Upper lobe of right lung (tissue), 1 donor: ENCODE measurements around the gene CLEC4G. TPM values are rescaled to one million over a fixed set of nuclear protein-coding genes. Genes with fewer than 3 reads are reported as not detected.

ENCODE experiments used
- ATAC-seq: fragments of 200-7000 bp; cut with Tn5 transposase; one replicate; pipeline ENCODE4 v1.9.1; 2020; ENCODE audit warnings: mild to moderate bottlenecking, moderate library complexity
- DNase-seq: peaks from one replicate; pipeline ENCODE4 v3.0.0-alpha.2; 2020
- H3K27ac ChIP-seq: fragments of 200-600 bp; one replicate; pipeline ENCODE4 v1.8.0; 2022
- H3K27me3 ChIP-seq: fragments of 200-600 bp; one replicate; pipeline ENCODE4 v1.8.0; 2022; ENCODE audit warnings: mild to moderate bottlenecking
- H3K36me3 ChIP-seq: fragments of 200-600 bp; one replicate; pipeline ENCODE4 v1.8.0; 2022
- H3K4me1 ChIP-seq: fragments of 200-600 bp; one replicate; pipeline ENCODE4 v1.8.0; 2022
- H3K4me3 ChIP-seq: fragments of 200-600 bp; one replicate; pipeline ENCODE4 v1.8.0; 2022; ENCODE audit warnings: mild to moderate bottlenecking
- H3K9me3 ChIP-seq: fragments of 200-600 bp; one replicate; pipeline ENCODE4 v1.8.0; 2022
- CTCF ChIP-seq: fragments of 200-600 bp; IDR thresholded peaks from one replicate; pipeline ENCODE4 v1.8.0; 2022; ENCODE audit warnings: antibody characterized with exemption
- intact Hi-C: fragments of 100-400 bp; cut with DNase I; formaldehyde crosslinking; loops from one replicate; pipeline ENCODE4 v1.11.0; 2022
- long read RNA-seq: library from polyadenylated mRNA; unstranded; transcript quantifications from one replicate; pipeline ENCODE4 v2.0.0, GENCODE V29; 2021
- total RNA-seq: library from RNA; stranded (reverse); fragmentation: NEBNext Ultra II Directional; extraction: Animal tissue kit (Norgen Biotek cat#: 25700); gene quantifications from one replicate; pipeline ENCODE4 v1.2.1, GENCODE V29; 2021
- donor health status: DM: no; HTN: yes; CAD: no; lungs with severe emphysema.

CLEC4G gene
- 1.4 TPM for total RNA-seq
- long read RNA-seq, partial matches to known transcripts = 1 of 2 reads
- long read RNA-seq, other reads (novel, unspliced or antisense) = 1 of 2 reads

DNA sequence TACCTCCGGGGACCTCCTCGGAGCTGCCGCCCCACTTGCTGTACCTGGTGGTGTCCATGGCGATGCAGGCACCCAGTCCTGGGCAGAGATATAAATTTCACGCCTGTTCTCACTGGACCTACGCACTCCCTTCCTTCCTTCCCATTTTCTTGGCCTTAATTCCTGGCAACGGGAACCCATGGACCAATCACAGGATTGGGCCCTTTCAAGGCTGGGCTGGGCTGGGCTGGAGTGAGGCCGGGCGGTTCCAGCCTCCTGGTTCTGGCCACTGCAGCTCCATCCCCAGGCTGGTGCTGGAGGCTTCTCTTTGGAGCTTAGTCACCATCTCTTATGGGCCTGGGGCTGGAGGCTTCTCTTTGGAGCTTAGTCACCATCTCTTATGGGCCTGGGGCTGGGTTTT lies at the start of gene CLEC4G:
CLEC4G (minus strand) TSS at position 66 of the 400 bp plus-strand sequence; CDS start at position 58, 8 bp downstream.
- H3K36me3 ChIP-seq = no peaks in the 10 kb centered on the region
- no peak for ATAC-seq
- DNase-seq = no peak
- peaks cover 45% of the 10 kb centered on the region for H3K27me3 ChIP-seq
- H3K9me3 ChIP-seq = no peaks in the 10 kb centered on the region
- no peak within 1 kb of the TSS for H3K4me3 ChIP-seq
- H3K27ac ChIP-seq = no peak within 1 kb of the TSS
- H3K4me1 ChIP-seq = peaks cover 3% of the 10 kb centered on the region
- intact Hi-C loops = no loop called here
- no peak for TF ChIP-seq CTCF

- no peaks in the 10 kb centered on the region for H3K36me3 ChIP-seq
- no peak for TF ChIP-seq CTCF
- no peaks in the 10 kb centered on the region for H3K27me3 ChIP-seq
- no peaks in the 10 kb centered on the region for H3K9me3 ChIP-seq
- no peaks in the 10 kb centered on the region for H3K4me1 ChIP-seq
- no peak overlapping the region for H3K27ac ChIP-seq
- H3K4me3 ChIP-seq = no peak overlapping the region
- no peak for ATAC-seq
- DNase-seq = peak; percentile 23
- intact Hi-C loops = no loop called here
These were observed 49.2 kb upstream of the CLEC4G start for GRCh38 chr19:7781157-7781556.

DNA sequence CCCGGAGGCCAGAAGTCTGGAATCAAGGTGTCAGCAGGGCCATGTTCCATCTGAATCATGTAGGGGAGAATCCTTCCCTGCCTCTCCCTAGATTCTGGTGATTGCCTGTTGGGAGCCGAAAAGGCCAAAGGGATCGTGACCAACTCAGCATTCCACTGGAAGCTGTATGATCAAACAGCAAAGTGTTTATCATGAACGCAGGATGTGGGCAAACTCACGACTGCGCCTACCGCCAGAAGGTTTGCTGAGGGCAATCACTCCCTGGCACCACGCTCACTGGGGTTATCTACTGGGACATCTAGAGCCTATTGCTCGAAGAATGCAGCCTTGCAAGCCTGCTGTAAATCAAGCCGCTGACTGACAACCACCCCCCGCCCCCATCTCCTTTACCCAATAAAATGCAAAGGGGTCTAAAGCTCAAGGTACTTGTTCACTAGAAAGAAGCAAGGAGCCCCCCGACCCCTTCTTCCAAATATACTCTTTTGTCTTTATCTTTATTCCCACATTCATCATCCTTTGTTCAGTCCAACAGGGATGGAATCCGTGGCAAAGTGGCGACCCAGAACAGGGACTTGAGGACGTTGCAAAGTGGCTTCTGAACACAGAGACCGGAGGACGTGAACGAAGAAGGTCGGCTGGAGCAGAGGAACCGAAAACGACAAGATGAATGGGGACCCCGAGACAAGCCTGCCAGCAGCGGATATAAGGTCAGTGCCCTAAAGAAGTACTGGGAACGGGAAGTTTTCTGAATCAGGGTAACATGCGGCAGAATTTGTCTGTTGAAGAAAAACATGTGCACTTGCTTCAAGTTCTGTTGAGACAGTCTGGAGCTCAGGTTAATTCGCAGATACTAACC lies 47.9 kb upstream of the CLEC4G start:
- TF ChIP-seq CTCF = no peak
- Histone ChIP-seq H3K9me3 (no peaks in the 10 kb centered on the region), H3K4me1 (no peaks in the 10 kb centered on the region), H3K27ac (no peak overlapping the region), H3K4me3 (no peak overlapping the region), H3K36me3 (no peaks in the 10 kb centered on the region), H3K27me3 (no peaks in the 10 kb centered on the region)
- ATAC-seq (no peak), DNase-seq (peak; percentile 35)
- intact Hi-C loops = no loop called here

DNA sequence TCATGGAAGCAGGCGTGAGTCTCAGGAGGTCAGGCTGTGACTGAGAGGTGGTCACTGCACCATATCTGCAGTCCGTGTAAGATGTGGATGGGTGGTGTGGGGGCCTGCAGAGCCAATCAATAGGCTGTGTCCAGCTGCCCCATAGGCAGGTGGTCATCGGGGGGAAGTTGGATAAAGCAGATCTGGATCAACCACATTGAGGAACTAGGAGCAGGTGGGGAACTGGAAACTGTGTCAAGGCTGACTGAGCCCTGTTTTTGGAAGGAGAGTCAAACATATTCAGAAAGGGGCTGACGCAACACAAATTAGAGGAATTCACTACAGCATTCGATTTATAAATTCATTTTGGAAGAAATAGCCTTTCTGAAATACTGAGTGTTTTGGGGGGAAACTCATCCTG lies 46.2 kb upstream of the CLEC4G start:
- no peak for TF ChIP-seq CTCF
- H3K27me3 ChIP-seq = no peaks in the 10 kb centered on the region
- H3K9me3 ChIP-seq = no peaks in the 10 kb centered on the region
- DNase-seq (peak; percentile 18), ATAC-seq (peak; percentile 45)
- H3K4me1 ChIP-seq = no peaks in the 10 kb centered on the region
- no peak overlapping the region for H3K4me3 ChIP-seq
- intact Hi-C loops = no loop called here
- H3K27ac ChIP-seq = no peak overlapping the region
- H3K36me3 ChIP-seq = no peaks in the 10 kb centered on the region

GRCh38 chr19:7775761-7776160 lies 43.9 kb upstream of the CLEC4G start:
- Histone ChIP-seq H3K36me3 (no peaks in the 10 kb centered on the region), H3K9me3 (no peaks in the 10 kb centered on the region), H3K4me3 (no peak overlapping the region), H3K27ac (no peak overlapping the region), H3K4me1 (peaks cover 6% of the 10 kb centered on the region), H3K27me3 (no peaks in the 10 kb centered on the region)
- ATAC-seq (no peak), DNase-seq (no peak)
- intact Hi-C loops = no loop called here
- TF ChIP-seq CTCF = no peak
